Keratinocyte (primary cell): ENCODE data around the gene ADAD2.

Source experiments
- CTCF ChIP-seq, 3 experiments: IDR thresholded peaks in 1 of 3; conservative IDR thresholded peaks in 1 of 3; optimal IDR thresholded peaks in 1 of 3; 2 replicates in 2 of 3; 3 replicates in 1 of 3; pipeline versions ENCODE3 to v1.5.1; 2011; ENCODE audit warnings: low read length in 3 of 3, mild to moderate bottlenecking in 3 of 3, moderate library complexity in 2 of 3, control low read depth in 1 of 3, inconsistent platforms in 1 of 3; ENCODE audit not compliant: insufficient read depth in 2 of 3; ENCODE audit errors: extremely low read depth in 1 of 3
- EZH2 ChIP-seq: IDR thresholded peaks from one replicate; pipeline ENCODE4 v1.6.1; 2012; ENCODE audit warnings: inconsistent platforms, mild to moderate bottlenecking, low read length, moderate library complexity

GRCh38 chr16:84207879-84208278 is 16.9 kb downstream of the ADAD2 start:
- TF ChIP-seq CTCF (optimal IDR thresholded peaks at IDR 0.05 in 1 of 3, IDR thresholded peaks at IDR 0.05 in 1 of 3, conservative IDR thresholded peaks at IDR 0.05 in 1 of 3; ENCODE audit: extremely low read depth in 1 of 3, insufficient read depth in 2 of 3, low read length in 3 of 3) (no peak), EZH2 (no peak)
